GM18517 (cell line): Measurements from ENCODE around the gene ATP1A3.

Experiments
- ATAC-seq: cut with Tn5 transposase; IDR thresholded peaks from one replicate; pipeline ENCODE4 v1.9.1; 2021; ENCODE audit warnings: mild to moderate bottlenecking, moderate library complexity; ENCODE audit not compliant: unreplicated experiment

The ATP1A3 gene

DNA sequence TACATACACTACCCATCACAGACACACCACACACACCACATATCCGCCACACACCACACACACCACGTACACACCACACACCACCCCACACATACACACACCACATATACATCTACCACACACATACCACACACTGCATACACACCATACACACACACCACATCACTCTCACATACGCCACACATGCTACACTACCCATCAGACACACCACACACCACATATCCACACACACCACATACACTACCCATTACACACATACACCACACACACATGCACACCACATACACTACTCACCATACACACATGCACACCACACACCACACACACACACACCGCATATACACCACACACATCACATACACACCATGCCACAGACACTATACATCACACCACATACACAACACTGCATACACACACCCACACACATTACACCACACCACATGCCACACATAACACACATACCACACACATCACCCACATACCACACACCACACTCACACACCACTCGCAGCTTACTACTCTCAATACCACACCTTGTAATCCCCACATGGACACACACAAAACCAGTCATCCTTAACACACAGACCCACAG is 75.3 kb downstream of the ATP1A3 start:
- ATAC-seq = no peak

DNA sequence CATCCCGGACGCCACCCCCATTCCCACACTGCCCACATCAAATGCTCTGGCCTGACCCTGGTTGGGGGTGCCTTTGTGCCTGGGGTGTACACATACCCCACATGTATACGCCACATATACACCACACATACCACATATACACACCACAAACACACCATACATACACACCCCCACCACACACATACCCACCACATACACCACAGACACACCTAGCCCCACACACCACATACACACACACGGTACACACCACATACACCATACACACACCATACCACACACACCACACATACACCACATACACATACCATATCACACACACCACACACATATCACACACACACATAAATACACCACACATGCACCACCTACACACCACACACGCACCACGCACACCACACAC is 75.9 kb downstream of the ATP1A3 start:
- no peak for ATAC-seq

DNA sequence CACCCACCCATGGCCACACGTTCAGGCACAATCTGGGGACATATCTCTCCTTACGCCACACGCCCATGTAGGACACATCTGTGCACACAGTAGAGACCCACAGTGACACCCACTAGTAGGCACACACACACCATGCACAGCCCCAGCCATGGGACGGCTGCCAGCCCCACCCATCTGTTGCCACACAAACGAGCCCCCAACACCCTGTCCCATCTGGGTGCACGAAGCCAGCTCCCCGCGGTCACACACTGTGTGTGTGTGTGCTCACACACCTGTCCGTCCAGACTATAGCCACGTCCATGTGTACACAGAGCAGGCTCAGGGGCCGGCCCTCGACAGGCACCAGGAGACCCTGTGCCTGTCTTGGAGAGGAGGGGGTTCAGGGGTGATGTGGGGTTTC is 76.4 kb downstream of the ATP1A3 start:
- no peak for ATAC-seq
